CD4-positive, alpha-beta T cell (primary cell): Measurements from ENCODE around the gene OR51E2. TPM values are rescaled to one million over a fixed set of nuclear protein-coding genes. Genes with fewer than 3 reads are reported as not detected.
"Not testable (repeated sequence)": the region's sequence is repeated elsewhere in the genome, so short reads cannot be mapped to it uniquely, and the experiment has no call there.

Experiments used
- ATAC-seq: fragments of 200-7000 bp; cut with Tn5 transposase; one replicate; pipeline ENCODE4 v1.10.0; 2022; ENCODE audit warnings: mild to moderate bottlenecking; ENCODE audit not compliant: poor library complexity
- CTCF ChIA-PET: fragments of 350-600 bp; sonication (Branson Sonifier 250); formaldehyde crosslinking; loops from one replicate; lab custom pipeline; 2021; ENCODE audit warnings: antibody characterized with exemption, inconsistent platforms; lab: Charles Lee
- POLR2A ChIA-PET: fragments of 350-600 bp; sonication (Branson Sonifier 250); formaldehyde crosslinking; loops from one replicate; lab custom pipeline; 2021; ENCODE audit warnings: antibody characterized with exemption, inconsistent platforms; lab: Charles Lee
- DNase-seq, 14 experiments: peaks; one replicate each; pipeline ENCODE4 v3.0.0-alpha.2; 2013 to 2020; ENCODE audit warnings: mixed read lengths in 2 of 14
- H3K27ac ChIP-seq, 2 donors: one replicate each; pipeline versions ENCODE4 v1.5.1 to v1.7.0; 2013; ENCODE audit warnings: low read length in 2 of 2, low read depth in 1 of 2, mild to moderate bottlenecking in 1 of 2
- H3K27me3 ChIP-seq, 2 experiments: 1 replicate in 1 of 2; 2 replicates in 1 of 2; pipeline versions ENCODE4 v1.6.1 to v1.7.0; 2013; ENCODE audit warnings: low read length in 2 of 2, control low read depth in 1 of 2, mild to moderate bottlenecking in 1 of 2, moderate library complexity in 1 of 2; ENCODE audit not compliant: insufficient read depth in 2 of 2, control insufficient read depth in 1 of 2
- H3K36me3 ChIP-seq: one replicate; pipeline ENCODE4 v1.6.1; 2013; ENCODE audit warnings: low read length, control low read depth; ENCODE audit not compliant: insufficient read depth
- H3K4me1 ChIP-seq: one replicate; pipeline ENCODE4 v1.6.1; 2013; ENCODE audit warnings: low read length, control low read depth; ENCODE audit not compliant: insufficient read depth
- H3K4me3 ChIP-seq: one replicate; pipeline ENCODE4 v1.5.1; 2013; ENCODE audit warnings: mild to moderate bottlenecking, low read length, moderate library complexity
- H3K9me3 ChIP-seq, 2 experiments: 1 replicate in 1 of 2; 2 replicates in 1 of 2; pipeline versions ENCODE4 v1.6.1 to v1.7.0; 2013; ENCODE audit warnings: low read length in 2 of 2, mild to moderate bottlenecking in 2 of 2, control low read depth in 1 of 2, moderate library complexity in 1 of 2; ENCODE audit not compliant: control insufficient read depth in 1 of 2, insufficient read depth in 1 of 2
- H3K27ac Mint-ChIP-seq: one replicate; pipeline ENCODE4 v1.8.0; 2020; ENCODE audit warnings: mixed read lengths
- H3K27me3 Mint-ChIP-seq: one replicate; pipeline ENCODE4 v1.8.0; 2021; ENCODE audit warnings: mixed read lengths
- H3K36me3 Mint-ChIP-seq: one replicate; pipeline ENCODE4 v1.8.0; 2021; ENCODE audit warnings: low read depth, mixed read lengths
- H3K4me1 Mint-ChIP-seq: one replicate; pipeline ENCODE4 v1.8.0; 2021; ENCODE audit warnings: low read depth, mixed read lengths
- H3K4me3 Mint-ChIP-seq: one replicate; pipeline ENCODE4 v1.8.0; 2020; ENCODE audit warnings: mild to moderate bottlenecking, mixed read lengths
- H3K9me3 Mint-ChIP-seq: one replicate; pipeline ENCODE4 v1.8.0; 2020; ENCODE audit warnings: mixed read lengths
- CTCF ChIP-seq: fragments of 200-600 bp; IDR thresholded peaks from one replicate; pipeline ENCODE4 v1.8.0; 2022; ENCODE audit warnings: antibody characterized with exemption, mild to moderate bottlenecking
- intact Hi-C, 2 experiments: fragments of 100-400 bp; cut with DNase I in 1 of 2; cut with micrococcal nuclease in 1 of 2; formaldehyde crosslinking; loops; one replicate each; pipeline versions ENCODE4 v1.15.1 to v1.9.0; 2023 to 2025; cut with DNase I, micrococcal nuclease
- polyA plus RNA-seq, 2 donors: library from polyadenylated mRNA; unstranded; fragments of 120-200 nt; gene quantifications; one replicate each; pipeline ENCODE4 v1.2.1, GENCODE V29; 2013
- total RNA-seq, 174 experiments: library from RNA in 2 of 174; stranded (reverse) in 2 of 174; gene quantifications; one replicate each; pipeline ENCODE4 v1.2.3 and lab custom pipeline; 2021 to 2026

Gene OR51E2
- total RNA-seq (not detected), total RNA-seq (lab: John Stamatoyannopoulos, UW) (0 to 0.09 (median 0) reads per million in 172 experiments)
- not detected for polyA plus RNA-seq (2013, experiment 1 of 2)
- polyA plus RNA-seq (2013, experiment 2 of 2): 0.01 TPM

- H3K9me3 Mint-ChIP-seq: no peaks in the 10 kb centered on the region
- no peak for TF ChIP-seq CTCF
- no peak for DNase-seq
- H3K27ac ChIP-seq: no peak within 1 kb of the TSS
- no peak within 1 kb of the TSS for H3K27ac Mint-ChIP-seq
- H3K27me3 Mint-ChIP-seq: peaks cover 4% of the 10 kb centered on the region
- no peaks in the 10 kb centered on the region for H3K4me1 ChIP-seq
- no peaks in the 10 kb centered on the region for H3K36me3 ChIP-seq
- no peaks in the 10 kb centered on the region for H3K27me3 ChIP-seq
- no peak within 1 kb of the TSS for H3K4me3 ChIP-seq
- H3K4me1 Mint-ChIP-seq: no peaks in the 10 kb centered on the region
- ATAC-seq: no peak
- POLR2A ChIA-PET: no interaction called here
- intact Hi-C loops: no loop called here
- H3K36me3 Mint-ChIP-seq: no peaks in the 10 kb centered on the region
- no peaks in the 10 kb centered on the region for H3K9me3 ChIP-seq
- H3K4me3 Mint-ChIP-seq: no peak within 1 kb of the TSS
- CTCF ChIA-PET: no interaction called here
These were observed at the start of gene OR51E2 for GRCh38 chr11:4697585-4697984. Gene OR51E2 (minus strand): TSS chr11:4697853. CDS start chr11:4682711, 15,142 bp downstream.

- Histone ChIP-seq H3K4me1 (no peaks in the 10 kb centered on the region), H3K36me3 (no peaks in the 10 kb centered on the region), H3K27me3 (no peaks in the 10 kb centered on the region), H3K9me3 (no peaks in the 10 kb centered on the region), H3K4me3 (no peak overlapping the region), H3K27ac (no peak overlapping the region)
- intact Hi-C loops: no loop called here
- peaks cover 23% of the 10 kb centered on the region for H3K27me3 Mint-ChIP-seq
- no peak overlapping the region for H3K4me3 Mint-ChIP-seq
- no peaks in the 10 kb centered on the region for H3K36me3 Mint-ChIP-seq
- H3K4me1 Mint-ChIP-seq: no peaks in the 10 kb centered on the region
- ChIA-PET POLR2A (no interaction called here), CTCF (no interaction called here)
- ATAC-seq (no peak), DNase-seq (no peak)
- H3K9me3 Mint-ChIP-seq: no peaks in the 10 kb centered on the region
- TF ChIP-seq CTCF: no peak
- no peak overlapping the region for H3K27ac Mint-ChIP-seq
These were observed 43.1 kb upstream of the OR51E2 start for GRCh38 chr11:4740735-4741134.

- DNase-seq (no peak), ATAC-seq (no peak)
- H3K4me3 Mint-ChIP-seq: no peak overlapping the region
- no peak overlapping the region for H3K27ac ChIP-seq
- H3K27me3 ChIP-seq: no peaks in the 10 kb centered on the region
- no peak overlapping the region for H3K27ac Mint-ChIP-seq
- ChIA-PET POLR2A (no interaction called here), CTCF (no interaction called here)
- H3K4me1 ChIP-seq: no peaks in the 10 kb centered on the region
- intact Hi-C loops: no loop called here
- no peaks in the 10 kb centered on the region for H3K36me3 ChIP-seq
- H3K4me1 Mint-ChIP-seq: no peaks in the 10 kb centered on the region
- H3K9me3 Mint-ChIP-seq: no peaks in the 10 kb centered on the region
- no peaks in the 10 kb centered on the region for H3K36me3 Mint-ChIP-seq
- peaks cover 5% of the 10 kb centered on the region for H3K27me3 Mint-ChIP-seq
- peaks cover 0 to 8% of the 10 kb centered on the region in 2 experiments for H3K9me3 ChIP-seq
- no peak overlapping the region for H3K4me3 ChIP-seq
- no peak for TF ChIP-seq CTCF
These were observed 29.5 kb upstream of the OR51E2 start for GRCh38 chr11:4727171-4727570.

GRCh38 chr11:4722616-4723534 lies 25.2 kb upstream of the OR51E2 start:
- POLR2A ChIA-PET, H3K36me3 ChIP-seq, CTCF ChIA-PET: not testable (repeated sequence)

More at GRCh38 chr11:4722616-4723534, 25.2 kb upstream of the OR51E2 start:
- ATAC-seq, DNase-seq, H3K36me3 Mint-ChIP-seq, H3K4me3 ChIP-seq, intact Hi-C loops, H3K4me1 ChIP-seq, H3K9me3 ChIP-seq, H3K4me1 Mint-ChIP-seq, H3K4me3 Mint-ChIP-seq, H3K9me3 Mint-ChIP-seq, H3K27me3 ChIP-seq, H3K27ac Mint-ChIP-seq, H3K27ac ChIP-seq: not testable (repeated sequence)
- peaks cover 12% of the 10 kb centered on the region for H3K27me3 Mint-ChIP-seq
